Spinal cord (tissue), 10 donors: Measurements from ENCODE around the gene CXCR5. TPM values are rescaled to one million over a fixed set of nuclear protein-coding genes. Genes with fewer than 3 reads are reported as not detected.

ENCODE experiments used
- DNase-seq, 6 donors: peaks; one replicate each; pipeline versions ENCODE4 v3.0.0 to v3.0.0-alpha.2; 2013 to 2015; ENCODE audit warnings: low spot score in 6 of 6, low read depth in 4 of 6
- H3K27ac ChIP-seq: one replicate; pipeline ENCODE4 v1.5.1; 2013; ENCODE audit warnings: low read depth, low read length, control low read depth
- H3K27me3 ChIP-seq: one replicate; pipeline ENCODE4 v1.6.1; 2013; ENCODE audit warnings: low read length; ENCODE audit not compliant: control insufficient read depth, insufficient read depth
- H3K36me3 ChIP-seq: one replicate; pipeline ENCODE4 v1.6.1; 2013; ENCODE audit warnings: low read length; ENCODE audit not compliant: control insufficient read depth, insufficient read depth
- H3K4me1 ChIP-seq: one replicate; pipeline ENCODE4 v1.6.1; 2013; ENCODE audit warnings: low read length; ENCODE audit not compliant: control insufficient read depth, insufficient read depth
- H3K4me3 ChIP-seq: one replicate; pipeline ENCODE4 v1.5.1; 2013; ENCODE audit warnings: low read depth, low read length, control low read depth
- H3K9me3 ChIP-seq: one replicate; pipeline ENCODE4 v1.6.1; 2013; ENCODE audit warnings: low read length; ENCODE audit not compliant: control insufficient read depth, insufficient read depth
- WGBS: methylation state at CpG from one replicate; pipeline ENCODE4 v1.1.5; 2013; ENCODE audit warnings: missing lambda C conversion rate; ENCODE audit not compliant: insufficient coverage; 5-methylcytosine and 5-hydroxymethylcytosine counted together
- polyA plus RNA-seq, 2 donors: library from polyadenylated mRNA; unstranded; fragments of 120-200 nt; gene quantifications; one replicate each; pipeline ENCODE4 v1.2.1, GENCODE V29; 2013; ENCODE audit not compliant: insufficient read length in 2 of 2
- total RNA-seq, 2 donors: library from RNA; depleted of rRNA in 1 of 2; stranded (reverse); fragments of 120-200 nt in 1 of 2; fragments of >200 nt in 1 of 2; gene quantifications; one replicate each; pipeline versions ENCODE4 v1.2.3 to v1.2.4, GENCODE V29; 2013 to 2014
- donor health status: healthy.

The CXCR5 gene
- total and polyA plus RNA-seq, 4 donors, result not detected

- Histone ChIP-seq H3K9me3 (no peaks in the 10 kb centered on the region), H3K27ac (no peak overlapping the region), H3K4me1 (peaks cover 16% of the 10 kb centered on the region), H3K36me3 (peaks cover 65% of the 10 kb centered on the region), H3K4me3 (no peak overlapping the region), H3K27me3 (no peaks in the 10 kb centered on the region)
- no peak for DNase-seq
- WGBS, result 44% methylated on average over 16 of the region's 26 CpGs
These were observed 11.7 kb downstream of the CXCR5 start for GRCh38 chr11:118895093-118896039.

DNA sequence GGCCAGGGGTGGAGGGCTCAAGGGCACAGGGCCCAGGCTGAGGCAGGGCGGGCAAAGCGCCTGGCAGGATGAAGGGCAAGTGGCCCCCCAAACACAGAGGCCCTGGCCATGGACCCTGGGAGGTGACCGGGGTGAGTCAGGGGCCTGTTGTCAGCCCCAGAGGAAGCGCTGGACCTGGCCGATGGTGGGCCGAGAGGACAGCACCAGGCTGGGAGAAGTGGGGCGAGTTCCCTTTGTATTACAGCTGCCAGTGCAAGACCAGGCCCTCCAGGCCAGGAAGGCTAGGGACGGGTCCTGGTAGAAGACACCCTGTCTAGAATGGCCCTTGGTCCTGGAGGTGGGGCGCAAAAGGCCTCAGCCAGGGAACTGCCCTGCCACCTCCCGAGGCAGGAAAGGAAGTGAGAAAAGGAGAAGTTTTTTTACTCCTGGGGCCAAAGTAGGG is 12.8 kb downstream of the CXCR5 start:
- H3K27ac ChIP-seq, result no peak overlapping the region

GRCh38 chr11:118896921-118897591 is 13.4 kb downstream of the CXCR5 start:
- Histone ChIP-seq H3K36me3 (peaks cover 82% of the 10 kb centered on the region), H3K9me3 (no peaks in the 10 kb centered on the region), H3K27ac (no peak overlapping the region), H3K4me1 (peaks cover 16% of the 10 kb centered on the region), H3K4me3 (no peak overlapping the region), H3K27me3 (no peaks in the 10 kb centered on the region)
- WGBS, result 78% methylated on average over 12 of the region's 12 CpGs
- no peak for DNase-seq

More for the DNA sequence above, 12.8 kb downstream of the CXCR5 start:
- Histone ChIP-seq H3K9me3 (no peaks in the 10 kb centered on the region), H3K27me3 (no peaks in the 10 kb centered on the region), H3K4me3 (no peak overlapping the region), H3K4me1 (peaks cover 16% of the 10 kb centered on the region), H3K36me3 (peaks cover 76% of the 10 kb centered on the region)
- 67% methylated on average over 10 of the region's 10 CpGs for WGBS
- no peak for DNase-seq

DNA sequence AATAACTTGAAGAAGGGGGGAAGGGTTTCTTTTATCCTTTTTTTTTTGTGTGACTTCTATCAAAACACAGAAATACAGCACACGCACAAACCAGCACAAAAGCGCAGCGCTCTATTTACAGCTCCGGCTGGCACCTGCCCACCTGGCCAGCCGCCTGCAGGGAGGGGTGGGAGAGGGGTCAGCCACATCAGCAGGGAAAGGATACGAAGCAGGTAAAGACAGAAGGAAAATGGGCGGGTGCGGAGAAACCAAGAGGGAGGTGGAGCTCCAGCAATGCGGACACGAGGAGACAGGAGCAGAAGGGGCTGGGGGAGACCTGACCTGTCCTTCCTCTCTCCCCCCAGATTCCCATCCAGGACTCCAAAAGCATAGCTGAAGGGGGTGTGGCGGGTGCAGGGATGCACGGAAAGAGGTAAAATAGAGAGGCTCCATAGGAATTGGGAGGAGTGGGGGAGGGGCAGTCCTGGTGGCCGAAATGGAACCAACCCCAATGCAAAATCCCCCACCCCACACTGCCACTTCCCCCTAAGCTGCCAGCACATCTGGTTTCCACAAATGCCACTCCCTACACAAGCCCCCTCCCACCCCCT is 14.1 kb downstream of the CXCR5 start:
- Histone ChIP-seq H3K27me3 (no peaks in the 10 kb centered on the region), H3K4me3 (no peak overlapping the region), H3K27ac (no peak overlapping the region), H3K9me3 (no peaks in the 10 kb centered on the region), H3K4me1 (peaks cover 16% of the 10 kb centered on the region), H3K36me3 (peaks cover 89% of the 10 kb centered on the region)
- 80% methylated on average over 7 of the region's 13 CpGs for WGBS
- no peak for DNase-seq

- Histone ChIP-seq H3K27ac (no peak overlapping the region), H3K4me3 (no peak overlapping the region), H3K27me3 (no peaks in the 10 kb centered on the region), H3K36me3 (peaks cover 95% of the 10 kb centered on the region), H3K9me3 (no peaks in the 10 kb centered on the region), H3K4me1 (peaks cover 16% of the 10 kb centered on the region)
- DNase-seq, result no peak
- WGBS, result 84% methylated on average over 35 of the region's 35 CpGs
These were observed 15.0 kb downstream of the CXCR5 start for GRCh38 chr11:118898400-118899295.

DNA sequence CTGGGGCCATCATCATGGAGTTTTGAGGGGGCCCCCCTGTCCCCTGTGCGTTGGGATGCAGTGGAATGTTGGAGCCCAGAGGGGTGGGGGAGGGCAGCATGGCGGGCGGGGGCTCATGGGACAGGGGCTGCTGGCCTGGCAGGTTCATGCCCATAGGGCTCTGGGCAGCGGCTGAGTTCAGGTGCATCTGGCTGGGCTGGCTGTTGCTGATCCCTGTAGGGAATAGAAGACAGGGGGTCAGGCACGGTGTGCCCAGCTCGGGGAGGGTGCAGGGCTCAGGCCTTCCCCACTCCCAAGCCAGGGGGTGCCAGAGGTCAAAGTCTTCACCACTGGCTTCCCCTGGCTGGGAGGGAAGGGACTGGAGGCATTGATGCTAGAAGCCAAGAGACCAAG is 15.6 kb downstream of the CXCR5 start:
- Histone ChIP-seq H3K4me3 (no peak overlapping the region), H3K36me3 (peaks cover 95% of the 10 kb centered on the region), H3K9me3 (no peaks in the 10 kb centered on the region), H3K4me1 (peaks cover 16% of the 10 kb centered on the region), H3K27ac (no peak overlapping the region), H3K27me3 (no peaks in the 10 kb centered on the region)
- no peak for DNase-seq
- 90% methylated on average over 2 of the region's 6 CpGs for WGBS

DNA sequence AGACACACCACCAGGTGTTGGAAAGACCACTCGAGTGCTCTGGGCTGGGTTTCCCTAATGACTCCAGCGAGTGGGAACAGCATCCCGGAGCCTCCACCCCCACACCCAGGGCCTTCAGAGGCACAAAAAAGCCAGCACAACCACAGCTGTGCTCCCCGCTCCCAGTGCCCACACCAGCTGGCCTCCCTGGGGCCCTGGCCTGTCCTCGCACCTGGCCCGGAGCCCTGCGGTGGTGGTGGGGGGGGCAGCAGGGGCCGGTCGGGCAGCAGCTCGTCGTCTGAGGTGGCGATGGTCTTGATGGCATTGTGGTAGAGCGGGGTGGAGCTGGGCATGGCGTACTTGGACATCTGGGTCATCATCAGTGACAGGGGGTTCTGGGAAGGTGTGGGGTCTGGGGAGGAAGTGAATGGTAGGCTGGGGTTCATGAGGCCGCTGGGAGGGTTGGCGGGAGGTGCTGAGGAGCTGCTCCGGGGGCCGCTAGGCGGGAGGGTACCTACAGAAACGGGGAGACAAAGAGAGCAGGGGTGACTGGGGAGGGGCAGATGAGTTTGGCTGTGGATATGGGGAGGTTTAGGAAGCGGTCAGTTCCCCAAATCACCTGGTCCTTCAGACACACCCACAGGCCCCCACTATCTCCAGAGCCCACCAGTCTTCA is 16.1 kb downstream of the CXCR5 start:
- Histone ChIP-seq H3K27ac (no peak overlapping the region), H3K4me1 (peaks cover 16% of the 10 kb centered on the region)
- DNase-seq, result no peak

GRCh38 chr11:118900535-118901384 is 17.1 kb downstream of the CXCR5 start:
- H3K4me1 ChIP-seq, result peaks cover 14% of the 10 kb centered on the region
- no peaks in the 10 kb centered on the region for H3K27me3 ChIP-seq
- no peak for DNase-seq
- H3K27ac ChIP-seq, result no peak overlapping the region
- no peaks in the 10 kb centered on the region for H3K9me3 ChIP-seq
- no peak overlapping the region for H3K4me3 ChIP-seq
- 96% methylated on average over 29 of the region's 29 CpGs for WGBS
- peaks cover 94% of the 10 kb centered on the region for H3K36me3 ChIP-seq

More for the DNA sequence above, 16.1 kb downstream of the CXCR5 start:
- 81% methylated on average over 16 of the region's 21 CpGs for WGBS
- H3K36me3 ChIP-seq, result peaks cover 95% of the 10 kb centered on the region
- H3K4me3 ChIP-seq, result no peak overlapping the region
- no peaks in the 10 kb centered on the region for H3K27me3 ChIP-seq
- no peaks in the 10 kb centered on the region for H3K9me3 ChIP-seq
